Adipocyte (in vitro differentiated cells): ENCODE results near the gene PITPNC1.

ENCODE experiments used
- DNase-seq: peaks from one replicate; pipeline ENCODE4 v3.0.0-alpha.2; 2015; ENCODE audit warnings: low read depth
- H3K27me3 ChIP-seq: replicated peaks from 2 replicates; pipeline ENCODE4 v1.7.0; 2013; ENCODE audit warnings: mild to moderate bottlenecking, low read length, moderate library complexity; ENCODE audit not compliant: control insufficient read depth, insufficient read depth
- H3K36me3 ChIP-seq: 2 replicates; pipeline ENCODE4 v1.7.0; 2013; ENCODE audit warnings: low read length, mild to moderate bottlenecking, moderate library complexity; ENCODE audit not compliant: control insufficient read depth, insufficient read depth, severe bottlenecking
- H3K4me1 ChIP-seq: 2 replicates; pipeline ENCODE4 v1.7.0; 2013; ENCODE audit warnings: mild to moderate bottlenecking, low read length, moderate library complexity; ENCODE audit not compliant: control insufficient read depth, insufficient read depth
- H3K4me3 ChIP-seq: 2 replicates; pipeline ENCODE4 v1.7.0; 2013; ENCODE audit warnings: mild to moderate bottlenecking, low read length, moderate library complexity
- H3K9ac ChIP-seq: 2 replicates; pipeline ENCODE4 v1.7.0; 2013; ENCODE audit warnings: mild to moderate bottlenecking, low read length, moderate library complexity
- H3K9me3 ChIP-seq: 2 replicates; pipeline ENCODE4 v1.7.0; 2013; ENCODE audit warnings: mild to moderate bottlenecking, low read length, moderate library complexity; ENCODE audit not compliant: control insufficient read depth

The PITPNC1 gene

DNA sequence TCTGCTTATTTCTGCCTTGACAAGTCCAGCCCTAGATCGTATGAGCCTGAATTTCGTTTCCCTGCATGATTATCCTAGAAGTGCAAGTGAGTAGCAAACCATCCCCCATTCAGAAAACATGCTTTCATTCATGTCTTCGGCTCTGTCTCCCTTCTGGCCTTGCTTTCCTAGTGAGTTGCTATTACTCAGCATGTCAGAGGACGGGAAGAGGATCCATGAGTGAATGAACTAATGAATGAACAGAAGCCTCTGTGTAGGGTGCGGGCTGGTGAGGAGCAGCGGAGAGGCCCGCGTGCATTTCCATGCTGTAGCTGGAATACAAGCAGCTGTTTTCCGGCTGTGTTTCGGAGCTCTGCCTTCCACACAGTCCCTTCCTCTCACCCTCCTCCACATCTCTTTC is 184.9 kb downstream of the PITPNC1 start:
- no peaks in the 10 kb centered on the region for H3K27me3 ChIP-seq
- H3K9me3 ChIP-seq = no peaks in the 10 kb centered on the region
- DNase-seq = no peak
- peaks cover 19% of the 10 kb centered on the region for H3K4me1 ChIP-seq
- H3K9ac ChIP-seq = no peak overlapping the region
- no peaks in the 10 kb centered on the region for H3K36me3 ChIP-seq
- H3K4me3 ChIP-seq = no peak overlapping the region

DNA sequence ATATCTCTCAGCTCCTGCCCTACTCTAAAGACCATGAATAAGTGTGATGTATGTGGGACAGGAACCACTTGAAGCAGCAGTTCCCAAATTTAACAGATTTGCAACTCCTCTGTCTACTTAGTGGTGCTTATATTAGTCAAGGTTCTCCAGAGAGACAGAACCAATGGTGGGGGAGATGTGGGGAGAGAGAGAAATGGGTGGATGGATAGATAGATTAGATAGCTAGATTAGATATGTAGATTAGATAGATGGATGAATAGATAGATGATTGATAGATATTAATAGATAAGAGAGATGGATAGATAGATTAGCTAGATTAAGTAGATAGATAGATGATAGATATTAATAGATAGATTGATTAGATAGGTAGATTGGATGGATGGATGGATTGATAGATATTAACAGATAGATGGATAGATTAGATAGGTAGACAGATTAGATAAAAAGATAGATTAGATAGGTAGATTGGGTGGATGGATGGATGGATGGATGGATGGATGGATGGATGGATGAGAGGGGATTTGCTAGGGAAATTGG is 186.7 kb downstream of the PITPNC1 start:
- peaks cover 8% of the 10 kb centered on the region for H3K4me1 ChIP-seq
- no peak overlapping the region for H3K4me3 ChIP-seq

DNA sequence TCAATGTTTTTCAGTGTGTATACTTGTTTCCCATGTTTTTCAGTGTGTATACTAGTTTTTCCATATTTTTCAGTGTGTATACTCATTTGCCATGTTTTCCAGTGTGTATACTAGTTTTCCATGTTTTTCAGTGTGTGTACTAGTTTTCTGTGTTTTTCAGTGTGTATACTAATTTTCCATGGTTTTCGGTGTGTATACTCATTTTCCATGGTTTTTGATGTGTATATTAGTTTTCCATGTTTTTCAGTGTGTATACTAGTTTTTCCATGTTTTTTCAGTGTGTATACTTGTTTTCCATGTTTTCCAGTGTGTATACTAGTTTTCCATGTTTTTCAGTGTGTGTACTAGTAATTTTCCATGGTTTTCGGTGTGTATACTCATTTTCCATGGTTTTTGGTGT is 188.0 kb downstream of the PITPNC1 start:
- Histone ChIP-seq H3K27me3 (no peaks in the 10 kb centered on the region), H3K9ac (no peak overlapping the region), H3K4me1 (no peaks in the 10 kb centered on the region), H3K9me3 (no peaks in the 10 kb centered on the region), H3K4me3 (no peak overlapping the region), H3K36me3 (no peaks in the 10 kb centered on the region)
- no peak for DNase-seq

More for the DNA sequence above, 186.7 kb downstream of the PITPNC1 start:
- Histone ChIP-seq H3K9me3 (no peaks in the 10 kb centered on the region), H3K36me3 (no peaks in the 10 kb centered on the region), H3K9ac (no peak overlapping the region), H3K27me3 (no peaks in the 10 kb centered on the region)
- no peak for DNase-seq

DNA sequence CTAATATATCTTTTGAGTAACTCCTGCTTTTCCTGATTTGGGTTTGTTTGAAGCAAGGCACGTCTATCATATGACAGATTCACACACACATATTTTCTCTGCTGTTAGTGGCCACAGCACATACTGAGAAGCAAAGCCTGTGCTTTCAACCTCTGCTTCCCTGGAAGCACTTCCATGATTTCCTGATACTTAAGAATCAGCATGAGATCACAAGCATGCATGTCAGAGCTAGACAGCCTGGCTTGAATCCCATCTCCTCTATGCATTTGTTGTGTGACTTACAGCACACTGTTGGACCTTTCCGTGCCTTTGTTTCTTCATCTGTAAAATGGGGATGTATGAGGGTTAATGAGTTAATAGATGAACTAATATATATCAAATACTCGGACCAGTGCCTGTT is 189.6 kb downstream of the PITPNC1 start:
- Histone ChIP-seq H3K27me3 (no peaks in the 10 kb centered on the region), H3K9ac (no peak overlapping the region), H3K36me3 (no peaks in the 10 kb centered on the region), H3K9me3 (no peaks in the 10 kb centered on the region), H3K4me1 (no peaks in the 10 kb centered on the region), H3K4me3 (no peak overlapping the region)
- DNase-seq = no peak

DNA sequence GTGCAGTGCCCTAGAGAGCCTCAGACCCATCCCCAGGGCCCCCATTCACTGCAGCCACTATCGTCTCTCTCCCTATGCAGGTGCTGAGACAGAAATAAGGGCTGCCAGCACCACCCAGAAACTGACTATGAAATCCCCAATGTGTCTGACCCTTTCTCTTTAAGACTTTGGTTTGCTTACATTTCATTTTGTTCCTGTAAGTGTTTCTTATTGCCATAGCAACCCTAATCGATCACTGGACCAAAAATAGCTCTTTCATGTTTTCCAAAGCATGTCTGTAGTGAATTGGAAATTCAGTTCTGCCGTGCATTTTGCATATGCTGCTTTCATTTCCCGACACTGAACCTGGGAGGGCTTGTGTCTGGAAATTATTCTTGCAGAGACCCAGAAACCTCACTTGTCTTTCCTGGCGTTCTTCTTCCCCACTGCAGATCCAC is 192.0 kb downstream of the PITPNC1 start:
- no peak overlapping the region for H3K4me3 ChIP-seq
- no peaks in the 10 kb centered on the region for H3K27me3 ChIP-seq
- no peaks in the 10 kb centered on the region for H3K36me3 ChIP-seq
- no peak overlapping the region for H3K9ac ChIP-seq
- no peak for DNase-seq
- H3K9me3 ChIP-seq = no peaks in the 10 kb centered on the region
- H3K4me1 ChIP-seq = no peaks in the 10 kb centered on the region

DNA sequence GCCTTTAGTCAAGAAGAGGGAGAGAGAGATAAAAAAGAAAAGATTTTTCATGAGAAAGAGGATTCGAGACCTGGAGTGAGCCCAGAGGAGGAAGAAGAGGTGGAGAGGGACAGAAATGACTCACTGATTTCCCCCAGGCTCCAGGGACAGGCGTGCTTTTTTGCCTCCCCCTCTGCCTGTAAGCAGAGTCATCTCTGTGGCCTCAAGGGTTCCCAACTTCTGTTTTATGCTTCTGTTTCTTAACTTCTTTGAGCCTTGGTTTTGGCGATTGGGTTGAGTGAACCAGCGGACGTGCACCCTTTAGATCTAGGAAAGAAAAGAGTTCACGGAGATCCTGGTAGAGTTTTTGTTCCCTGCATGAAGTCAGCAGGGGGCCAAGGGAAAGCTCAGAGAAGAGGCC is 192.8 kb downstream of the PITPNC1 start:
- Histone ChIP-seq H3K4me1 (no peaks in the 10 kb centered on the region), H3K9ac (no peak overlapping the region), H3K9me3 (no peaks in the 10 kb centered on the region), H3K27me3 (no peaks in the 10 kb centered on the region), H3K4me3 (no peak overlapping the region), H3K36me3 (no peaks in the 10 kb centered on the region)
- DNase-seq = peak; percentile 3

DNA sequence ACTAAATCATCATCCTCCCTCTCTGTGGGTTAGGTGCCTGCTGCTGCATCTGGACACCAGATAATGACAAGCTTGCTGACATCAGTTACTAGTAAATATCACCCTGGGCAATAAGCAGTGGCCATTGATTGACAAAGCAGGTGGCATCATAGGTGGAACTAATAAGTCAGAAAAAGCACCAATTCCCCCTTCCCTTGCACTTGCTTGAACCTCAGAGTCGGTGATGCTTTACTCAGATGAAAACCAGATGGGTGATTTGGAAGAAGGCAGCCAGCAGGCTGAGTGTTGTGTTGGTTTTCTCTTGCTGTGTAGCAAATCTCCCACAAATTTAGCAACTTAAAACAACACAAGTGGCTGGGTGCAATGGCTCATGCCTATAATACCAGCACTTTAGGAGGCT is 193.7 kb downstream of the PITPNC1 start:
- Histone ChIP-seq H3K9ac (no peak overlapping the region), H3K36me3 (no peaks in the 10 kb centered on the region), H3K9me3 (no peaks in the 10 kb centered on the region), H3K4me3 (no peak overlapping the region), H3K27me3 (no peaks in the 10 kb centered on the region), H3K4me1 (no peaks in the 10 kb centered on the region)
- no peak for DNase-seq

DNA sequence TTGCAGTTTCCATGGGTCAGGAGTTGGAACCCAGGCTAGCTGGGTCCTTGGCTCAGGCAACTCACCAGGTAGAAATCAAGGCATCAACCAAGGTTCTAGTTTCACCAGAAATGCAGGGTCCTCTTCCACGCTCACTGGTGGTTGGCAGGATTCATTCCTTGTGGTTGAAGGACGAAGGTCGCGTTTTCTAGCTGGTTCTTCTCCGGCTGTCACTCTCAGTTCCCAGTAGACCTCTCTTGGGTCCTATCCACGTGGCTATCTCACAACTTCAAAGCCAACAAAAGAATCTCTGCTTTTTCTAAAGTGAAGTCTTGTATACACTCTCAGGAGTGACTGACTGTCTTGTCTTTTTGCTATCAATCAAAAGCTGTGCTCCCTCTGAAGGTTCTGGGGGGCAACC is 194.4 kb downstream of the PITPNC1 start:
- DNase-seq = no peak
- no peak overlapping the region for H3K9ac ChIP-seq
- H3K36me3 ChIP-seq = no peaks in the 10 kb centered on the region
- H3K9me3 ChIP-seq = no peaks in the 10 kb centered on the region
- H3K27me3 ChIP-seq = no peaks in the 10 kb centered on the region
- no peak overlapping the region for H3K4me3 ChIP-seq
- no peaks in the 10 kb centered on the region for H3K4me1 ChIP-seq

DNA sequence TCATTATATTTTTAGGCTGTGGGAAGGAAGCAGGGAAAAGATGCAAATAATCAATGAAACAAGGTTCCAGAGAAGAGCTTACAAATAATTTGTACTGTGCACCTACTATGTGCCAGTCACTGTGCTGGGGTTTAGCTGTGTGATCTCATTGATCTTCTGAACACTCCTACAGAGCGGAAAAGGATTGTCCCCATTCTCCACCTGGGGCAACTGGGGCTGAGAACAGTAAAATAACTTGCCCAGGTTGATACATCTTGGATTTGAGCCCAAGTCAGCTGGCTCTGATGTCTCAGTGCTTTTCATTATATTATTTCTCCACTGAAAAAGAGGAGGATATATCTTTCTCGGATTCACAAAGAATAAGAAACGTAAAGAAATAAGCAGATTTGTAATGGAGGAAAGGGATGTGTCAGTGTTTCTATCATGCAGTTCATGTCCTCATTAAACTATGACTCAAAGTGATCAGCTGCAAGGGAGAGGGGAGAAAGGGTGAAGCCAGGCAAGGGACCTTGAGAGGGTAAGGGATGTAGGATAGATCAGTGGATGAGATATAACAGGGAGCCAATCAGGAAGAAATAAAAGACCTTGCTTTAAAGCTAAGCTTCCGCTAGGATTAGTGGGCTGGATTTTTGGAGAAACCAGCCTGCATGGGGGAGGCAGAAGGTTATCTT is 197.0 kb downstream of the PITPNC1 start:
- no peak overlapping the region for H3K4me3 ChIP-seq
- H3K9ac ChIP-seq = no peak overlapping the region
- DNase-seq = no peak
- H3K36me3 ChIP-seq = no peaks in the 10 kb centered on the region
- no peaks in the 10 kb centered on the region for H3K9me3 ChIP-seq
- no peaks in the 10 kb centered on the region for H3K27me3 ChIP-seq
- no peaks in the 10 kb centered on the region for H3K4me1 ChIP-seq

DNA sequence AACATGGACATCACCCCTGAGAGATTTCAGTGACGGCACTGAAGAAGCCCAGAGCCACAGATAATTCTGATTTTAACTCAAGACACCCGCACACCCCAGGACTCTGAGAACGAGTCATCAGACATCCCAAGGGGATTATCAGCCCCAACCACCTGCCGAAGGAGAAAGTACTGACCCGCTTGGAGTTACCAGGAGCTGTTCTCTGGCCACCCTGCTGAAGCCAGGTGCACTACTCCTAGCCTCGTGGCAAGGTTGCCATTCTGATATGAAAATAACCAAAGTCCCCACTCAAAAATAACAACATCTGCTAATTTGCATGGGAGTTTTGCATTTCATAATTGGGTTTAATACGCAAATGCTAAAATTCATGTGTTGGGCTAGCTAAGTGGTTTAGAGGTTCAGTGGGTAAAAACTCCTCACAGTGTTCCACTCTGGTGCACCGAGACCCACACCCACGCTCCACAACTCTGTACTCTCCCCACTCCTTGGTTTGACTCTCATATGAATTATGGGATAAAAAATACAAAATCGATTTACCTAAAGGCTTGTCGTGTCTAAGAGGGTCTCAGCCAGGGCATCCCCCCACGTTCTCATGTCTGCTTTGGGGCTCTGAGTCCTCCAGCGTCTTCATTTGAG is 197.7 kb downstream of the PITPNC1 start:
- DNase-seq = no peak
- Histone ChIP-seq H3K9me3 (no peaks in the 10 kb centered on the region), H3K4me1 (no peaks in the 10 kb centered on the region), H3K9ac (no peak overlapping the region), H3K27me3 (no peaks in the 10 kb centered on the region), H3K4me3 (no peak overlapping the region), H3K36me3 (no peaks in the 10 kb centered on the region)

DNA sequence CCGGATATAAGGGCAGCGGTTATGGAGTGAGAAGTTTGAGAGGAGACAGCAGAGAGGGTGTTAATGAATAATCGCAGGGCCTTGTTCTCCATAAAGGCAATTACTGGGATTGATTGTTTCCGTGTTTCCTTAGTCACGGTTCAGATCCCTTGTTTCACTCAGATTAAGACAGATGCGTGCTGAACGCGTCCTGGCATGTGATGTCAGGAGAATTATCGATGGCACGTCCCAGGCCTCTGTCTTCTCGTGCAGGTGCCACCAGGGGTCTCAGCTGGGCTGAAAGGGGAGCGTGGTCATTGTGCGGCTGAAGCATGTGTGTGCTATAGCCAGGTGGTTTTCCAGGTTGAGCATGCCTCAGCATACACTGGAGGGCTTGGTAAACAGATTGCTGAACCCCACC is 198.2 kb downstream of the PITPNC1 start:
- Histone ChIP-seq H3K9me3 (no peaks in the 10 kb centered on the region), H3K9ac (no peak overlapping the region), H3K36me3 (no peaks in the 10 kb centered on the region), H3K27me3 (no peaks in the 10 kb centered on the region), H3K4me3 (no peak overlapping the region), H3K4me1 (no peaks in the 10 kb centered on the region)
- DNase-seq = no peak
